Measurements from ENCODE around the gene EXOC2. TPM values are rescaled to one million over a fixed set of nuclear protein-coding genes. Genes with fewer than 3 reads are reported as not detected.

EXOC2 gene
- total RNA-seq, 4 donors from 2014 or later = 20.9 to 28.5 (median 24.6) TPM

DNA sequence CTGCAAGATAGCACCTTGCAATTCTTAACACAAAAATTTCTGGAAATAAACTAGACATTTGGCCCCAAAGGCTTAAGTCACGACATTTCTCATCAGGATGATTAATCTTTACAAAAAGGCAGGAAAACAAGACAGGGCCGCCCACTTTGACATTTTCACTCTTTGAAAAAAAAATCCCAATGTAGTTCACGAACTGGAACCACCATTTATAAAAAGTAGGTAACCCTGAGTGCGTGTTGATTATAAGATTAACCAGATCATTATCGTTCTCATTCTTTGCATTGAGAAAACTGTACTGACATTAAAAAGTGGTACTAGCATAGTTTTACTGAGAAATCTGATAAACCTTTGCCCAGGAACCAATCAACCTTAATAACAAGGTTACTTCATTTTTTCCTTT is 144.8 kb downstream of the EXOC2 start:
- Histone ChIP-seq H3K36me3 (peaks cover 4 to 67% (median 46%) of the 10 kb centered on the region in 4 donors), H3K27me3 (no peaks in the 10 kb centered on the region), H3K27ac (replicated peaks in 1 of 4) (no peak overlapping the region), H3K4me1 (no peaks in the 10 kb centered on the region), H3K4me3 (no peak overlapping the region), H3K9me3 (no peaks in the 10 kb centered on the region)
- intact Hi-C loops (cut with DNase I) = no loop called here
- no peak for TF ChIP-seq EP300 (IDR thresholded peaks at IDR 0.05)
- DNase-seq (ENCODE audit: extremely low spot score) = no peak
- WGBS = 89% methylated on average over 5 of the region's 5 CpGs

DNA sequence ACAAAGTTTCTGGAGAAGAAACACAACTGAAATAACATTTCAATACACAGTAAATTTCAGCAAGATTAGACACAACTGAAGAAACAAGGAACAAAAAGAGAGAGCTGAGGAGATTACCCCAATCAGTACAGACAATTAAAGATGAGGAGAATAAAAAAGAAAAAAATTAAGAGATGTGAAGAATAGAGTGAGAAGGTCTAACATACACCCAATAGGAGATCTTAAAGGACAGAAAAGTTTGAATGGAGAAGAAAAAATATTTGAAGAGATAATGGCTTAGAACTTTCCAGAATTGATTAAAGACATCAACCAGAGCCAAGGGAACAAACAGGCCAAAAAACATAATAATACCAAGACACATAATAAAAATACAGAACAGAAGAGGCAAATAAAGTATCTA is 152.4 kb downstream of the EXOC2 start:
- TF ChIP-seq POLR2AphosphoS5 (IDR thresholded peaks at IDR 0.05) = no peak
- no peak for TF ChIP-seq POLR2A (IDR thresholded peaks at IDR 0.05; ENCODE audit: low read depth)
- no peak for TF ChIP-seq EP300 (IDR thresholded peaks at IDR 0.05)
- TF ChIP-seq, protein P1, sequence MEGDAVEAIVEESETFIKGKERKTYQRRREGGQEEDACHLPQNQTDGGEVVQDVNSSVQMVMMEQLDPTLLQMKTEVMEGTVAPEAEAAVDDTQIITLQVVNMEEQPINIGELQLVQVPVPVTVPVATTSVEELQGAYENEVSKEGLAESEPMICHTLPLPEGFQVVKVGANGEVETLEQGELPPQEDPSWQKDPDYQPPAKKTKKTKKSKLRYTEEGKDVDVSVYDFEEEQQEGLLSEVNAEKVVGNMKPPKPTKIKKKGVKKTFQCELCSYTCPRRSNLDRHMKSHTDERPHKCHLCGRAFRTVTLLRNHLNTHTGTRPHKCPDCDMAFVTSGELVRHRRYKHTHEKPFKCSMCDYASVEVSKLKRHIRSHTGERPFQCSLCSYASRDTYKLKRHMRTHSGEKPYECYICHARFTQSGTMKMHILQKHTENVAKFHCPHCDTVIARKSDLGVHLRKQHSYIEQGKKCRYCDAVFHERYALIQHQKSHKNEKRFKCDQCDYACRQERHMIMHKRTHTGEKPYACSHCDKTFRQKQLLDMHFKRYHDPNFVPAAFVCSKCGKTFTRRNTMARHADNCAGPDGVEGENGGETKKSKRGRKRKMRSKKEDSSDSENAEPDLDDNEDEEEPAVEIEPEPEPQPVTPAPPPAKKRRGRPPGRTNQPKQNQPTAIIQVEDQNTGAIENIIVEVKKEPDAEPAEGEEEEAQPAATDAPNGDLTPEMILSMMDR (IDR thresholded peaks at IDR 0.05) = no peak
- H3K4me3 ChIP-seq = no peak overlapping the region
- H3K4me1 ChIP-seq = no peaks in the 10 kb centered on the region
- H3K27ac ChIP-seq (replicated peaks in 1 of 4) = no peak overlapping the region
- peaks cover 3 to 61% (median 33%) of the 10 kb centered on the region in 4 donors for H3K36me3 ChIP-seq
- peaks cover 0 to 12% (median 2%) of the 10 kb centered on the region in 4 donors for H3K9me3 ChIP-seq
- no peak for DNase-seq (ENCODE audit: extremely low spot score)
- no peaks in the 10 kb centered on the region for H3K27me3 ChIP-seq
- intact Hi-C loops (cut with DNase I) = no loop called here

DNA sequence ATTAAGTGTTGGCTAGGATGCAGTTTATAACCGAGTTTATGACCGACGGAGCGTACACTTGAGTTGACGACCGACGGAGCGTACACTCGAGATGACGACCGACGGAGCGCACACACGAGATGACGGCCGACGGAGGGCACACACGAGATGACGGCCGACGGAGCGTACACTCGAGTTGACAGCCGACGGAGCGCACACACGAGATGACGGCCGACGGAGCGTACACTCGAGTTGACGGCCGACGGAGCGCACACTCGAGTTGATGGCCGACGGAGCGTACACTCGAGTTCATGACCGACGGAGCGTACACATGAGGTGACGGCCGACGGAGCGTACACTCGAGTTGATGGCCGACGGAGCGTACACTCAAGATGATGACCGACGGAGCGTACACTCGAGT is 155.8 kb downstream of the EXOC2 start:
- DNase-seq (ENCODE audit: extremely low spot score) = no peak
- intact Hi-C loops (cut with DNase I) = no loop called here
- TF ChIP-seq POLR2A (IDR thresholded peaks at IDR 0.05; ENCODE audit: low read depth) (no peak), POLR2AphosphoS5 (IDR thresholded peaks at IDR 0.05) (no peak), EP300 (IDR thresholded peaks at IDR 0.05) (no peak)
- TF ChIP-seq, protein P1 (IDR thresholded peaks at IDR 0.05) = no peak
- Histone ChIP-seq H3K36me3 (peaks cover 0 to 47% (median 16%) of the 10 kb centered on the region in 4 donors), H3K4me1 (no peaks in the 10 kb centered on the region), H3K27ac (replicated peaks in 1 of 4) (no peak overlapping the region), H3K9me3 (peaks cover 0 to 12% (median 2%) of the 10 kb centered on the region in 4 donors), H3K27me3 (no peaks in the 10 kb centered on the region), H3K4me3 (no peak overlapping the region)
- WGBS = 94% methylated on average over 56 of the region's 56 CpGs

DNA sequence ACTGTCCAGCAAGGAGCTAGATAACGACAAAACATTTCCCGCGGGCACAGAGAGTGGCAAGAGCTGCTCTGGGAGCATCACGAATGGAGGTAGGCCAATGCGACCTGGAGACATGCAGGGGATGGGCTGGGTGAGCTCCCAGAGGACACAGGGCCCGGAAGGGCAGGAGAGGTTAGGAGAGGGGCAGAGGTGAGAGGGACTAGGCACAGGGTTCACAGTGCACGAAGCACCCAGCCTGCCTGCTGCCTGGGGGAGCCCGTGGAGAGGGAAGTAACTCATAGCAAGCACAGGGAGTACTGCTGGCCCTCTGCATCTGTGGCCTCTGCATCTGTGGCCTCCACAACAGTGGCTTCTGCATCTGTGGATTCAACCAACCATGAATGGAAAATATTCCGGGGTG is 162.5 kb downstream of the EXOC2 start:
- TF ChIP-seq POLR2AphosphoS5 (IDR thresholded peaks at IDR 0.05) (no peak), EP300 (IDR thresholded peaks at IDR 0.05) (no peak), POLR2A (IDR thresholded peaks at IDR 0.05; ENCODE audit: low read depth) (no peak)
- TF ChIP-seq, protein P1 (IDR thresholded peaks at IDR 0.05) = no peak
- intact Hi-C loops (cut with DNase I) = no loop called here
- H3K4me3 ChIP-seq = no peak overlapping the region
- H3K27ac ChIP-seq (replicated peaks in 1 of 4) = no peak overlapping the region
- DNase-seq (ENCODE audit: extremely low spot score) = no peak
- H3K9me3 ChIP-seq = no peaks in the 10 kb centered on the region
- H3K36me3 ChIP-seq = peaks cover 8 to 43% (median 21%) of the 10 kb centered on the region in 4 donors
- WGBS = 88% methylated on average over 9 of the region's 9 CpGs
- H3K27me3 ChIP-seq = no peaks in the 10 kb centered on the region
- no peaks in the 10 kb centered on the region for H3K4me1 ChIP-seq

DNA sequence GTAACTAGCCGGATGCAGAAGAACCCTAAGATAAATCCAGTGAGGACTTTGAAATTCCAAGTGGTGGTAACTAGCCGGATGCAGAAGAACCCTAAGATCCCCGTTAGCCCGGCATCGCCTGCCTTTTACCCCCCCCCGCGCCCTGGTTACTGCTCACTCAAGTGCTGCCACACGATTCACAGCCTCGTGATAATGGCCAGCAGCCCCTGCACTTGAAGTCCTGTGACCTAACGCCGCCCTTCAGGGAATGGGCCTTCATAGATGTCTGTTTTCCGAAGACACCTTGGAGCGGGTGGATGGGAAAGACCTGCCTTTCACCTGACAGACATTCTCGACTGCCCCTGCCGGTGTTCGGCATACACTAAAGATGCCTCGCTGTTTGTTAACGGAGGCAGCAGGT is 163.9 kb downstream of the EXOC2 start:
- 87% methylated on average over 18 of the region's 18 CpGs for WGBS
- H3K4me3 ChIP-seq = no peak overlapping the region
- no peak for DNase-seq (ENCODE audit: extremely low spot score)
- no peaks in the 10 kb centered on the region for H3K9me3 ChIP-seq
- no peaks in the 10 kb centered on the region for H3K4me1 ChIP-seq
- no peak overlapping the region for H3K27ac ChIP-seq (replicated peaks in 1 of 4)
- H3K27me3 ChIP-seq = no peaks in the 10 kb centered on the region
- intact Hi-C loops (cut with DNase I) = no loop called here
- peaks cover 8 to 46% (median 25%) of the 10 kb centered on the region in 4 donors for H3K36me3 ChIP-seq
- TF ChIP-seq, protein P1 (IDR thresholded peaks at IDR 0.05) = no peak
- TF ChIP-seq EP300 (IDR thresholded peaks at IDR 0.05) = no peak
- TF ChIP-seq POLR2A (IDR thresholded peaks at IDR 0.05; ENCODE audit: low read depth) = no peak
- TF ChIP-seq POLR2AphosphoS5 (IDR thresholded peaks at IDR 0.05) = no peak

Measured in esophagus muscularis mucosa (tissue), 4 donors.